HepG2 (cell line): ENCODE measurements around the gene INF2. TPM values are rescaled to one million over a fixed set of nuclear protein-coding genes. Genes with fewer than 3 reads are reported as not detected.
A peak's percentile ranks its signal among the peaks of the same experiment; 100 is the strongest.

Source experiments
- E2F2 ChIP-seq: sonication (generic); formaldehyde crosslinking; IDR thresholded peaks from 2 replicates; pipeline ENCODE4 v1.4.0; 2020; ENCODE audit warnings: missing genetic modification reagents, borderline replicate concordance
- MAFG ChIP-seq: sonication (generic); formaldehyde crosslinking; IDR thresholded peaks from 2 replicates; pipeline ENCODE4 v1.5.1; 2020; ENCODE audit warnings: mild to moderate bottlenecking, missing genetic modification reagents
- MXD3 ChIP-seq: IDR thresholded peaks from 2 replicates; pipeline ENCODE4 v1.6.1; 2016; ENCODE audit warnings: mild to moderate bottlenecking, missing biosample characterization, missing genetic modification reagents
- NCOA5 ChIP-seq: sonication (generic); formaldehyde crosslinking; IDR thresholded peaks from 2 replicates; pipeline ENCODE4 v1.4.0; 2020; ENCODE audit warnings: missing genetic modification reagents
- NPAS2 ChIP-seq: sonication (generic); formaldehyde crosslinking; IDR thresholded peaks from 2 replicates; pipeline ENCODE4 v1.8.0; 2022; ENCODE audit warnings: mild to moderate bottlenecking, missing genetic modification reagents, borderline replicate concordance
- RXRB ChIP-seq: IDR thresholded peaks from 2 replicates; pipeline ENCODE4 v1.6.1; 2016; ENCODE audit warnings: borderline replicate concordance, missing genetic modification reagents, missing compliant biosample characterization
- U2AF1 ChIP-seq: fragments of 200-400 bp; formaldehyde crosslinking; optimal IDR thresholded peaks from 2 replicates; pipeline ENCODE3; 2017; ENCODE audit warnings: mild to moderate bottlenecking, low read depth, low read length
- ZC3H13 ChIP-seq: sonication (generic); formaldehyde crosslinking; IDR thresholded peaks from 2 replicates; pipeline ENCODE4 v1.8.1; 2023; ENCODE audit warnings: mild to moderate bottlenecking, missing genetic modification reagents, moderate library complexity
- ZNF143 ChIP-seq: sonication (generic); formaldehyde crosslinking; IDR thresholded peaks from 2 replicates; pipeline ENCODE4 v1.4.0; 2020; ENCODE audit warnings: missing genetic modification reagents
- ZNF576 ChIP-seq: sonication (generic); formaldehyde crosslinking; IDR thresholded peaks from 2 replicates; pipeline ENCODE4 v1.4.0; 2020; ENCODE audit warnings: mild to moderate bottlenecking, missing genetic modification reagents
- ZNF891 ChIP-seq: sonication (generic); formaldehyde crosslinking; IDR thresholded peaks from 2 replicates; pipeline ENCODE4 v1.5.0; 2020; ENCODE audit warnings: mild to moderate bottlenecking, missing genetic modification reagents
- ZSCAN29 ChIP-seq: sonication (generic); formaldehyde crosslinking; conservative IDR thresholded peaks from 2 replicates; pipeline ENCODE4 v1.4.0; 2020; ENCODE audit warnings: mild to moderate bottlenecking, missing genetic modification reagents
- polyA plus RNA-seq, 8 experiments: library from polyadenylated mRNA; depleted of rRNA in 3 of 8; stranded (reverse) in 7 of 8; unstranded in 1 of 8; fragments of >200 nt; fragmentation: Illumina TruSeq in 4 of 8; extraction: Trizol in 4 of 8; gene quantifications; 2 replicates each; pipeline versions ENCODE4 v1.2.1 to v1.2.3, GENCODE V29; 2011 to 2016; ENCODE audit warnings: low read depth in 4 of 8, missing spikeins in 1 of 8, mixed read lengths in 1 of 8; ENCODE audit not compliant: insufficient read depth in 1 of 8
- total RNA-seq, 5 experiments: library from RNA; depleted of rRNA; stranded (reverse); fragments of >200 nt; fragmentation: Illumina TruSeq; extraction: Trizol; gene quantifications; 2 replicates each; pipeline ENCODE4 v1.2.3, GENCODE V29; 2016; ENCODE audit warnings: low read depth in 1 of 5

INF2 gene
- total and polyA plus RNA-seq, 2 of the 13 experiments (the other 11 are each of a cell fraction or from before 2014, with no cell fraction given) = 16.4 to 26.4 TPM

GRCh38 chr14:104686624-104687517, 2.5 kb upstream of the INF2 start (continued):
- TF ChIP-seq E2F2 (CRISPR knock-in tag) = no peak
- TF ChIP-seq ZNF576 = no peak
- no peak for TF ChIP-seq MXD3 (CRISPR knock-in tag)
- TF ChIP-seq RXRB (CRISPR knock-in tag) = no peak
- no peak for TF ChIP-seq ZSCAN29 (CRISPR knock-in tag)
- no peak for TF ChIP-seq NPAS2 (CRISPR knock-in tag)
- no peak for TF ChIP-seq MAFG (CRISPR knock-in tag)
- no peak for TF ChIP-seq NCOA5 (CRISPR knock-in tag)
- TF ChIP-seq U2AF1 = no peak
- TF ChIP-seq ZNF891 (CRISPR knock-in tag) = 0 out of 2 replicates have a peak, but pooled peaks have one; percentile 17
- no peak for TF ChIP-seq ZNF143
- no peak for TF ChIP-seq ZC3H13 (CRISPR knock-in tag)
